PC-9 (cell line): ENCODE measurements around the gene BCCIP.

Source experiments
- CTCF ChIP-seq: fragments of 200-600 bp; sonication (generic); conservative IDR thresholded peaks from 2 replicates; pipeline ENCODE4 v1.6.1; 2017; ENCODE audit warnings: mixed run types, antibody characterized with exemption, mild to moderate bottlenecking, moderate library complexity
- EZH2 ChIP-seq: fragments of 200-600 bp; sonication (generic); IDR thresholded peaks from 2 replicates; pipeline ENCODE4 v1.8.0; 2017; ENCODE audit warnings: antibody characterized with exemption, low read depth

- TF ChIP-seq CTCF, result no peak
- no peak for TF ChIP-seq EZH2
Observed at GRCh38 chr10:125781374-125781773, 42.0 kb upstream of the BCCIP start.
